PC-3 (cell line): ENCODE measurements around the gene SLC47A2. TPM values are rescaled to one million over a fixed set of nuclear protein-coding genes. Genes with fewer than 3 reads are reported as not detected.
A peak's percentile ranks its signal among the peaks of the same experiment; 100 is the strongest.

Experiments
- ATAC-seq: fragments of 200-7000 bp; cut with Tn5 transposase; 2 replicates; pipeline ENCODE4 v1.9.1; 2020; ENCODE audit warnings: mild to moderate bottlenecking, moderate library complexity
- BruUV-seq: library from RNA; stranded (reverse); fragments of 400-500 nt; replicated peaks from 2 replicates; lab custom pipeline; 2021; lab: Mats Ljungman, UMichigan
- CTCF ChIA-PET: fragments of 300-600 bp; sonication (Branson Sonifier 250); formaldehyde crosslinking; loops from one replicate; lab custom pipeline; 2022; ENCODE audit warnings: antibody characterized with exemption; lab: Charles Lee
- POLR2A ChIA-PET: fragments of 300-600 bp; sonication (Branson Sonifier 250); formaldehyde crosslinking; loops from one replicate; lab custom pipeline; 2022; ENCODE audit warnings: antibody characterized with exemption; ENCODE audit not compliant: unreplicated experiment; lab: Charles Lee
- DNase-seq: peaks from one replicate; pipeline ENCODE4 v3.0.0-alpha.2; 2015
- H2AFZ ChIP-seq: fragments of 300-600 bp; sonication (generic); 2 replicates; pipeline ENCODE4 v1.6.0; 2016; ENCODE audit warnings: antibody characterized with exemption, low read length
- H3F3A ChIP-seq: fragments of 300-600 bp; sonication (generic); one replicate; pipeline ENCODE4 v1.6.0; 2017; ENCODE audit warnings: antibody characterized with exemption, low read length, control low read depth, mild to moderate bottlenecking; ENCODE audit not compliant: unreplicated experiment
- H3K27ac ChIP-seq: fragments of 300-600 bp; sonication (generic); 2 replicates; pipeline ENCODE4 v1.5.1; 2016; ENCODE audit warnings: mild to moderate bottlenecking, low read length
- H3K27me3 ChIP-seq: fragments of 300-600 bp; sonication (generic); 2 replicates; pipeline ENCODE4 v1.6.1; 2016; ENCODE audit warnings: low read length, mixed read lengths
- H3K36me3 ChIP-seq: fragments of 300-600 bp; sonication (generic); 2 replicates; pipeline ENCODE4 v1.6.1; 2016; ENCODE audit warnings: low read depth, mixed run types, low read length, mixed read lengths
- H3K4me1 ChIP-seq: fragments of 300-600 bp; sonication (generic); 2 replicates; pipeline ENCODE4 v1.5.1; 2016; ENCODE audit warnings: low read length; ENCODE audit not compliant: insufficient read depth
- H3K4me2 ChIP-seq: fragments of 300-600 bp; sonication (generic); 2 replicates; pipeline ENCODE4 v1.6.0; 2016; ENCODE audit warnings: low read length
- H3K4me3 ChIP-seq: fragments of 300-600 bp; sonication (generic); 2 replicates; pipeline ENCODE4 v1.5.1; 2016; ENCODE audit warnings: mild to moderate bottlenecking, low read length, mixed read lengths
- H3K79me2 ChIP-seq: fragments of 300-600 bp; sonication (generic); 2 replicates; pipeline ENCODE4 v1.6.1; 2017; ENCODE audit warnings: low read length, mixed read lengths
- H3K9ac ChIP-seq: fragments of 300-600 bp; sonication (generic); 2 replicates; pipeline ENCODE4 v1.6.0; 2016; ENCODE audit warnings: mild to moderate bottlenecking, low read length
- H3K9me2 ChIP-seq: fragments of 300-600 bp; sonication (generic); replicated peaks from 2 replicates; pipeline ENCODE4 v1.6.1; 2016; ENCODE audit warnings: mixed run types, low read length, mixed read lengths
- H3K9me3 ChIP-seq: fragments of 300-600 bp; sonication (generic); 2 replicates; pipeline ENCODE4 v1.6.1; 2016; ENCODE audit warnings: low read length, mixed read lengths
- H4K20me1 ChIP-seq: fragments of 300-600 bp; sonication (generic); 2 replicates; pipeline ENCODE4 v1.6.1; 2016; ENCODE audit warnings: low read length, mixed read lengths
- CTCF ChIP-seq: fragments of 300-600 bp; sonication (generic); conservative IDR thresholded peaks from 2 replicates; pipeline ENCODE4 v1.5.1; 2017; ENCODE audit warnings: antibody characterized with exemption, low read depth, mild to moderate bottlenecking, low read length
- EZH2 ChIP-seq: fragments of 300-600 bp; sonication (generic); IDR thresholded peaks from one replicate; pipeline ENCODE4 v1.6.1; 2017; ENCODE audit warnings: antibody characterized with exemption, mild to moderate bottlenecking, low read length; ENCODE audit not compliant: unreplicated experiment
- EZH2phosphoT487 ChIP-seq: fragments of 300-600 bp; sonication (generic); IDR thresholded peaks from 2 replicates; pipeline ENCODE4 v1.6.1; 2018; ENCODE audit warnings: mild to moderate bottlenecking, antibody characterized with exemption, low read length, borderline replicate concordance
- intact Hi-C: fragments of 100-400 bp; cut with micrococcal nuclease; formaldehyde crosslinking; loops from 2 replicates; pipeline ENCODE4 v1.9.0; 2023
- total RNA-seq: library from RNA; depleted of rRNA; stranded (reverse); fragments of >200 nt; gene quantifications from 2 replicates; pipeline ENCODE4 v1.2.3, GENCODE V29; 2014

Gene SLC47A2
- total RNA-seq, 1 experiment from 2014 or later, result not detected

DNA sequence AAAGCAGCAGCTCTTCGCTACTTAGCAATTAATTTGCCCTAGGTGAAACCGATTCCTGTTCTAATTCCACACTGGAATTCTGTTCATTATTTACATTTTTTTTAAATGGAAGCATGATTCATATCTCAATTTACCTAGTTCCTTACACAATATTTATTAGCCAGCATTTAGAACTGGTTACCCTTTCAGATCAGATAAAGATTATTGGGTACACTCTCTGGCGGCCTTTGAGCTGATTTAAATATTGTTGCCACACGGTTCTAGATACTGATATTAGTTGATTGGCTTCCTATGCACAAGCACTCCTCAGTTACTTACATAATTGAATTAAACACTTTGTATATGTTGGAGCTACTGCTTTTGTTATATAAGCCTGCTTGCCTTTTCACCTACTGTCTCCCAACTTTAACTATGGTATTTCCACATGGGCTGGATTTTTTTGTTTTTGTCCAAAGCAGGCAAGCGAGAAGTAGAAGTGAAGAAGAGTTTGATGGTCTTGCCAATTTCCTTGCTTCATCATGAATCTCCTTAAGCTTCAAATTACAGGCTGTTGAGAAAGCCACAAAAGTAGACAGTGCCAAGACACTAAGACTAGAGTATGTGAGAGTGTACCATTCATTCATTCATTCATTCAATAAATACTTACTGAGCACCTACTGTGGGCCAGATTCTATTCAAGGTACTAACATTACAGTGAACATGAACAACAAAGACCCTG is 71.7 kb downstream of the SLC47A2 start:
- CTCF ChIA-PET, result no interaction called here
- no peak overlapping the region for H3K9ac ChIP-seq
- H3K27ac ChIP-seq, result peak overlapping the region; percentile 12
- no peaks in the 10 kb centered on the region for H4K20me1 ChIP-seq
- intact Hi-C loops, result loop anchor here (5.0 kb wide), 1 partner anchor 123 kb away; no protein-coding TSS in a partner anchor
- no TSS peak for BruUV-seq
- 0 out of 2 replicates have a peak overlapping the region, but pooled peaks have one; percentile 0 for H3K4me3 ChIP-seq
- H3F3A ChIP-seq, result peaks cover 12% of the 10 kb centered on the region
- H3K9me3 ChIP-seq, result no peaks in the 10 kb centered on the region
- H3K9me2 ChIP-seq, result no peaks in the 10 kb centered on the region
- H3K4me2 ChIP-seq, result peak overlapping the region; percentile 34
- H3K79me2 ChIP-seq, result peaks cover 8% of the 10 kb centered on the region
- TF ChIP-seq EZH2phosphoT487 (no peak), CTCF (no peak)
- H3K36me3 ChIP-seq, result no peaks in the 10 kb centered on the region
- H3K4me1 ChIP-seq, result peaks cover 72% of the 10 kb centered on the region
- peak; percentile 48 for DNase-seq
- H3K27me3 ChIP-seq, result no peaks in the 10 kb centered on the region
- no peak for ATAC-seq
- no peak overlapping the region for H2AFZ ChIP-seq
- POLR2A ChIA-PET, result no interaction called here

DNA sequence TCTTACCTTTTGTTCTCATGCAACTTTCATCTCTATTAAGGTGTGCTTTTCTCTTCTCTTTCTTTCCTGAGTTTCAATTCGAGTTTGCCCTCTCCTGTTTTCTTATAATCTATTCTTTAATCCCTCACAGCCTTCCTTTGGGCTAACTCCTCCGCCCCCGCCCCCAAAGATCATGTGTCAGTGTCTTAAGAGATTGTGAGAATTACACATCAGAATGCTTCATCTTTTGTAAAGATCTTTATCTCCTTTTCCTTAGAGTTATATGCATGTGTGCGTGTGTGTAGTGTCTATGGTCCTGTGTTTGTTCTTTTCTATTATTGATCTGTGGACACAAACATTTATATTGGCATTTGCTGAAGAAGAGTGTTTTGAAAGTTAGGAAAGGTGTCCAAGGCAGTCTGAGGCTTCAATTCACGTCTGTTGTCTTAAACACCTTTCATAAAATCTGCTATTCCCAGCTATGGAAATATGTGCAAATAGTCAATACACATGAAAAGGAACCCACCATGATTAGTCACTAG is 74.0 kb downstream of the SLC47A2 start:
- H3K36me3 ChIP-seq, result no peaks in the 10 kb centered on the region
- peaks cover 72% of the 10 kb centered on the region for H3K4me1 ChIP-seq
- ChIA-PET CTCF (no interaction called here), POLR2A (no interaction called here)
- ATAC-seq, result no peak; the same call in 1 of the 2 replicates
- intact Hi-C loops, result no loop called here
- H3K9me2 ChIP-seq, result no peaks in the 10 kb centered on the region
- no peak overlapping the region for H2AFZ ChIP-seq
- no TSS peak for BruUV-seq
- H3F3A ChIP-seq, result peaks cover 8% of the 10 kb centered on the region
- no peaks in the 10 kb centered on the region for H3K79me2 ChIP-seq
- H3K27me3 ChIP-seq, result no peaks in the 10 kb centered on the region
- peak overlapping the region; percentile 49 for H3K9ac ChIP-seq
- H4K20me1 ChIP-seq, result no peaks in the 10 kb centered on the region
- H3K4me3 ChIP-seq, result no peak overlapping the region
- no peaks in the 10 kb centered on the region for H3K9me3 ChIP-seq
- peak; percentile 52 for DNase-seq
- TF ChIP-seq EZH2phosphoT487 (no peak), CTCF (no peak), EZH2 (no peak)
- H3K4me2 ChIP-seq, result peak overlapping the region; percentile 47
- peak overlapping the region; percentile 78 for H3K27ac ChIP-seq
